HG02623 (cell line): ENCODE results near the gene CDH26.

Source experiments
- ATAC-seq: cut with Tn5 transposase; IDR thresholded peaks from one replicate; pipeline ENCODE4 v1.9.1; 2021; ENCODE audit warnings: moderate library complexity; ENCODE audit not compliant: unreplicated experiment

CDH26 gene

GRCh38 chr20:59958123-59958522 is at the start of gene CDH26:
Gene CDH26, plus strand, starts transcription at chr20:59958423. Its CDS starts 304 bp downstream, at chr20:59958727.
- ATAC-seq: no peak

GRCh38 chr20:59908855-59909254 is 49.4 kb upstream of the CDH26 start:
- ATAC-seq: no peak

DNA sequence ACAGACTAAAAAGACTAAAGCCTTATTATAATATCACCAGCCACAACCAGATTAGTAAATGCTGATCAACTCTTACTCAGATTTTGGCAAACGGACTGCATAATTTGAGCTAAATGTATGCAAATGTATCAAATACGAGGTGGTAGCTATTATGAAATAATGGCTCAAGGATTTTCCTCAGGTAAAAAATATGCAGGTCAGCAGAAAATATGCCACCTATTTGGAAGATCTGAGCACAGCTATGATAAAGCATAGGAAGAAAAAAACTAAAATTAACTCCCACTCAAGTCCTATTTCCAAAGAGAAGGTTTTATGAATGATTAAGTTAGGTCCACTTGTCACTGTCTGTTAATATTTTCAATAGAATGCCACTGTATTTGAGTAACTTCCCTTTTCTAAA is 47.2 kb upstream of the CDH26 start:
- ATAC-seq: no peak

DNA sequence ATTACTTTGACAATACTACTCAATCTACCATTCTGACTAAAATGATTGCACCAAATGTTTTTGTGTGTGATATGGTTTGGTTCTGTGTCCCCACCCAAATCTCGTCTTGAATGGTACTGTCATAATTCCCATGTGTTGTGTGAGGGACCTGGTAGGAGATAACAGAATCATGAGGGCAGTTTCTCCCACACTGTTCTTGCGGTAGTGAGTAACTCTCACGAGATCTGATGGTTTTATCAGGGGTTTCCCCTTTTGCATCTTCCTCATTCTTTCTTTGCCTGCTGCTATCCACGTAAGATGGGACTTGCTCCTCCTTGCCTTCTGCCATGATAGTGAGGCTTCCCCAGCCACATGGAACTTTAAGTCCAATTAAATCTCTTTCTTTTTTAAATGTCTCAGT is 45.6 kb upstream of the CDH26 start:
- no peak for ATAC-seq

DNA sequence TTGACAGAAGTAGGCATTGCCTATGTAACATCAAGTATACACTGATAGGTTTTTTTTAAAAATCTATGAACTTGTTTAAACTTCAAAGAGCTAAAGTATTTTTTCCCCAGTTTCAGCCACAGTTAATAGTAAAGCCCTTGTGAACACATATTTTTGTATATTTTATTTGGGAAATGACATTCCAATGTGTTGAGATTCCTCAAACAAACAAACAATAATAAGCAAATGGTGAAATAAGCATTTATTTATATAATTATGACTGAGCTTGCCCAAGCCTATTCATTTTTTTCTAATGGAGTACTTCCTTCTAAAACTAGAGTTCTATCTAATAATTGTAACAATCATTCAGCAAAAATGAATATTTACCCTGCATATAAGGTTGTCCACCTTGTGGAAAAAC is 37.3 kb upstream of the CDH26 start:
- no peak for ATAC-seq

- ATAC-seq: no peak
These were observed 34.7 kb upstream of the CDH26 start for GRCh38 chr20:59923514-59923913.

- ATAC-seq: no peak
These were observed 32.9 kb upstream of the CDH26 start for GRCh38 chr20:59925359-59925758.

GRCh38 chr20:59925899-59926298 is 32.3 kb upstream of the CDH26 start:
- ATAC-seq: no peak

DNA sequence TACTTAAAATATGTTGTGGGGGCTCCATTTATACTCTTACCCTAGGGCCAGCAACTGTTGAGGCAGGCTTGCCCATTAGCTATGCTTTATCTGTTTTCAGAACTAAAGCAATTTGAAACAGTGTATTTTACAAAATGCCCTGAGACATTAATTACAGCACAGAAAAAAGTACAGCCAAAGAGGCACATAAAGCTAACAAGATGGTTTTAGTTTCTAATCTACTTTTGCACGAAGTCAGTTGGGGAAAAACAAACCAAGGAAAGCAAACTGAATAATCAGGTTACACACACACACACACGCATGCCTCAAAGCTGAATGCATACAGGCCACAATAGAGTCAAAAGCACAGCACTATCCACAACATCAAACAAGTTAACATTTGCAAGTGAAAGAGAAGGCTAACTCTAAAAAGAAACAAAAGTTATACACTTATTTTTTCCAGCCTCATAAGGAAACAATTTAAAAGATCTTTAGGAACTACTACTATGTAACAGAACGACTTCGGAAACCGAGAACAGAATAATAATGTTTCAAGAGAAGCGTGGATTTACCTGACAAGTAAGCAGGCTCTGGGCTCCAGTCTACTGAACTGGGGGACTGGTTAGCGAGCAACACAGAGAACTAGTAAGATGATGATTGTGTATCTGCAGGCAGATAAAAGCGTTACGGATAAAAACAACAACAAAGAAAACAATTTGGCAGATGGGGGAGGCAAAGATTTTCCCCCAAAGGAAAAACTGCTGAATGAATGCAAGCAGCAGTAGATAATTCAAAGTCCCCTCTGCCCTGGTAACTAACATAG is 26.5 kb upstream of the CDH26 start:
- no peak for ATAC-seq

DNA sequence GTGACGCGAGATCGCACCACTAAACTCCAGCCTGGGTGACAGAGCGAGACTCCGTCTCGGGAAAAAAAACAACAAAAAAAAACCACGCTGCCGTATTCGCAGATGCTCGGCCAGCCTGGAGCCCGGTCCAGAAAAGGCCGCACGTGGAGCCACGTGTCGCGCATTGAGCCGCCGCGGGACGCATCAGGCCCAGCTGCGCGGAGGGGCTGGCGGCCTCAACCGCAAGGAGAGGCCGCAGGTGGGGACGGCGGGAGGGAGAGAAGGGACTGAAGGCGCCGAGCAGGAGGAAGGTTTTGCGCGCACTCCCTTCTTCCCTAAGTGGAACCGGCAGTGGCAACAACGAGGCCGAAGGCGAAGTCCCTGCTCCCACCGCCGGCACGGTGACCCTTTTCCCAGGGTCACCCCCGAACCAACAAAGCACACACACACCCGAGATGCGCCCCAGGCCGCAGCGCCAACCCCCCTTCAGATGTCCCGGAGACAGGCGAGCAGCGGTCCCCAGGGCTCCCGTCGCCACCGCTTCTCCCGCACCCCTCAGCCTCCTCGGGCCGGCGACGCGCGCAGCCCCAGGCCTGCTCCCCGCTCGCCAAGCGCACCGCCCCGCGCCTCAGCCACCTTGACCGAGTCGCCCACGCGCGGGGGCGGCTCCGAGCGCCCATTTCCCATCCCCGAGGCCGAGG is 25.5 kb upstream of the CDH26 start:
- ATAC-seq: no peak

GRCh38 chr20:59933296-59933848 is 24.9 kb upstream of the CDH26 start, which contains the start of gene SYCP2:
Gene SYCP2, minus strand, starts transcription at chr20:59933637. Its CDS starts 11,224 bp downstream, at chr20:59922413.
- ATAC-seq: peak; percentile 7

- peak; percentile 80 for ATAC-seq
These were observed 24.2 kb upstream of the CDH26 start for GRCh38 chr20:59933849-59934585.

DNA sequence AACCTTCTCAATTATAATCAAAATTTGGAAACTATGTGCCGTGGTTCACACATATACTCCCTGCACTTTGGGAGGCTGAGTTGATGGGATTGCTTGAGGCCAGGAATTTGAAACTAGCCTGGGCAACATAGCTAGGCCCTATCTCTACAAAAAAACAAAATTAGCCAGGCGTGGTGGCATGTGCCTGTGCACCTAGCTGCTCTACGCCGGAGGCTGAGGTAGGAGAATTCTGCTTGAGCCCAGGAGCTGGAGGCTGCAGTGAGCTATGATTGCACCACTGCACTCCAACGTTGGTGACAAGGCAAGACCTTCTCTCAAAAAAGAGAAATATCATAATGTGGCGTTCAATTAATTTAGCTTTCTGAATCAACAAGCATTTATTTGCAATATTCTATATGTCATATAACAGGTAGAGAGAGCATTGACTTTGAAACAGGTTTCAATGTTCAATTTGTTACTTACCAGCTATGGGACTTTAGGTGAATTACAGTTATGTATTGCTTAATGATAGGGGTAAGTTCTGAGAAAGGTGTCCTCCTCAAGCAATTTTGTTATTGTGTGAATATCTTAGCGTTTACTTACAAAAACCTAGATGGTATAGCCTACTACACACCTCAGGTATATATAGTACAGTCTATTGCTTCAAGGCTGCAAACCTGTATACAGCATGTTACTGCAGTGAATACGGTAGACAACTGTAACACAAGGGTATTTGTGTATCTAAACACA is 22.6 kb upstream of the CDH26 start:
- ATAC-seq: no peak

DNA sequence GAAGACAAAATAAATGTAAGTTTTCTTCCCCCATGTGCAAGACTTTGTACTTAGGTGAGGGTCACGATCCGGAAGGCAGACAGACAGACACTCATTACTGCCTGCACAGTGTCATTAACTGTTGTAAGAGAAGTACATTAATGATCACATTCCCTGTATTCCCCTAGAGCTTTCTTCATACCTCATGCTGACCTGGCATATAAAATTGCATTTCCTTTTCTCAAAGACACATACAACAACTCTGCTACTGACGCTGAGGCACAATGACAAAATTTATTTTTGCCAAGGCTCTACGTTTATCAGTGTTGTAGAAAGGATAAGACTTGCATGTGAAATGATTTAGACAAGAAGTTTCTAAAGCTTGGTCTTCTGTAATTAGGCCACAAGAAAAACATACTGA is 21.8 kb upstream of the CDH26 start:
- ATAC-seq: no peak

GRCh38 chr20:59937150-59937549 is 21.1 kb upstream of the CDH26 start:
- ATAC-seq: no peak

DNA sequence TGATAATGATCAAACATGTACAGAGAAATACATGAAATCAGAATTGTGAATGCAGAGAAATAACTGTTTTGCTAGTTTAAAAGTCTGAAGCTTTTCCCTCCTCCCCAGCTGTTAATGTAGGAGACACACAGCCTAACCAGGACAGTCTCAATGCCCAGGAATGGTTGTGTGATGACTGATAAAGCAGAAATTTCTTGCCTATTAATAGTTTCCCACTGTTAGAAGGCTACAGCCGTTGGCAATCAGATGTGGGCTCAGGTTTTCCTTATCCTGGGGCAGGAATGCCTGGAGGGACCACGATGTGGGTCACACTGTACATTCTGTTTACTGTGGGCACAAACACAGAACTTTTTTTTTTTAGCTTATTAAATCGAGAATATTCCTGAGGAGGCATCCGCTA is 20.0 kb upstream of the CDH26 start:
- ATAC-seq: no peak

GRCh38 chr20:59938696-59939051 is 19.5 kb upstream of the CDH26 start:
- ATAC-seq: no peak

- peak; percentile 15 for ATAC-seq
These were observed 19.0 kb upstream of the CDH26 start for GRCh38 chr20:59939052-59939878.

DNA sequence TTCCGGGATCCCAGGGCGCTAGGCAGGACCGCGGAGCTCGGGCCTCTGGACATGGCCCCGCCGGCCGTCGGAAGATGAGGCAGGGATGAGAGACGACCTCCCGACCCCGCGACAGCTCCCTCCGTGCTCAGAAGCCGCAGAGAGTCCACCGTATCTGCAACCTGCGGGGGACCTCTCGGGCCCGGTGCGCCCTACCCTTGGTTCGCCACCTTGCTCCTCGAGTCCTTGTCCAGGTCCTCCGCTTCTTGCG is 18.4 kb upstream of the CDH26 start:
- peak; percentile 23 for ATAC-seq
